Renal pelvis (tissue), 4 donors: Measurements from ENCODE around the gene KCNJ2. TPM values are rescaled to one million over a fixed set of nuclear protein-coding genes. Genes with fewer than 3 reads are reported as not detected.

Experiments used
- DNase-seq: peaks from one replicate; pipeline ENCODE4 v3.0.0-alpha.2; 2013
- polyA plus RNA-seq, 3 donors: library from polyadenylated mRNA; unstranded; fragments of 120-200 nt; gene quantifications; one replicate each; pipeline ENCODE4 v1.2.1, GENCODE V29; 2013; ENCODE audit not compliant: insufficient read length in 3 of 3

KCNJ2 gene
- polyA plus RNA-seq, 3 donors = 1.9 to 2.3 (median 2.0) TPM

- DNase-seq = no peak
Measured at GRCh38 chr17:70202840-70203239, 33.5 kb downstream of the KCNJ2 start.

- DNase-seq = no peak
Measured at GRCh38 chr17:70204431-70204830, 35.1 kb downstream of the KCNJ2 start.

- no peak for DNase-seq
Measured at GRCh38 chr17:70205401-70205800, 36.1 kb downstream of the KCNJ2 start.

GRCh38 chr17:70206361-70207010 lies 37.2 kb downstream of the KCNJ2 start:
- DNase-seq = no peak

GRCh38 chr17:70207184-70207583 lies 37.9 kb downstream of the KCNJ2 start:
- DNase-seq = no peak

- no peak for DNase-seq
Measured at GRCh38 chr17:70208080-70208794, 38.9 kb downstream of the KCNJ2 start.

GRCh38 chr17:70208825-70209555 lies 39.7 kb downstream of the KCNJ2 start:
- DNase-seq = no peak

GRCh38 chr17:70215656-70216055 lies 46.3 kb downstream of the KCNJ2 start:
- no peak for DNase-seq

GRCh38 chr17:70217571-70217970 lies 48.2 kb downstream of the KCNJ2 start:
- no peak for DNase-seq

- no peak for DNase-seq
Measured at GRCh38 chr17:70225276-70225675, 55.9 kb downstream of the KCNJ2 start.

Other genes starting within 250 kb of the KCNJ2 start
- 100 to 1,000 TPM; 102 to 211 (median 146) TPM for gene KCNJ16, start 94.3 kb upstream of the KCNJ2 start, polyA plus RNA-seq